Ovary (tissue), 3 donors: Measurements from ENCODE around the gene JSRP1.

Source experiments
- EP300 ChIP-seq: sonication (generic); formaldehyde crosslinking; IDR thresholded peaks from one replicate; pipeline ENCODE4 v1.6.1; 2017; ENCODE audit warnings: antibody characterized with exemption
- POLR2A ChIP-seq: fragments of 450-650 bp; IDR thresholded peaks from one replicate; pipeline ENCODE4 v1.6.1; 2017; ENCODE audit warnings: antibody characterized with exemption, mild to moderate bottlenecking, moderate library complexity
- TF ChIP-seq, protein P1 (sequence below), 3 donors: fragments of 450-650 bp in 2 of 3; fragments of 200-600 bp in 1 of 3; IDR thresholded peaks; one replicate each; pipeline versions ENCODE4 v1.5.1 to v1.8.0; 2016 to 2022; ENCODE audit warnings: antibody characterized with exemption in 3 of 3, mild to moderate bottlenecking in 1 of 3
- donor health status: DM: no; HTN: no; CAD: no.

- TF ChIP-seq, protein P1, sequence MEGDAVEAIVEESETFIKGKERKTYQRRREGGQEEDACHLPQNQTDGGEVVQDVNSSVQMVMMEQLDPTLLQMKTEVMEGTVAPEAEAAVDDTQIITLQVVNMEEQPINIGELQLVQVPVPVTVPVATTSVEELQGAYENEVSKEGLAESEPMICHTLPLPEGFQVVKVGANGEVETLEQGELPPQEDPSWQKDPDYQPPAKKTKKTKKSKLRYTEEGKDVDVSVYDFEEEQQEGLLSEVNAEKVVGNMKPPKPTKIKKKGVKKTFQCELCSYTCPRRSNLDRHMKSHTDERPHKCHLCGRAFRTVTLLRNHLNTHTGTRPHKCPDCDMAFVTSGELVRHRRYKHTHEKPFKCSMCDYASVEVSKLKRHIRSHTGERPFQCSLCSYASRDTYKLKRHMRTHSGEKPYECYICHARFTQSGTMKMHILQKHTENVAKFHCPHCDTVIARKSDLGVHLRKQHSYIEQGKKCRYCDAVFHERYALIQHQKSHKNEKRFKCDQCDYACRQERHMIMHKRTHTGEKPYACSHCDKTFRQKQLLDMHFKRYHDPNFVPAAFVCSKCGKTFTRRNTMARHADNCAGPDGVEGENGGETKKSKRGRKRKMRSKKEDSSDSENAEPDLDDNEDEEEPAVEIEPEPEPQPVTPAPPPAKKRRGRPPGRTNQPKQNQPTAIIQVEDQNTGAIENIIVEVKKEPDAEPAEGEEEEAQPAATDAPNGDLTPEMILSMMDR (IDR thresholded peaks at IDR 0.05) = no peak
- TF ChIP-seq POLR2A (no peak), EP300 (no peak)
Measured at GRCh38 chr19:2243274-2244124, 12.7 kb downstream of the JSRP1 start.
